Measurements from ENCODE around the gene PPARG.

The PPARG gene

GRCh38 chr3:12356175-12356574 lies 67.3 kb downstream of the PPARG start:
- Mint-ChIP-seq H3K27me3 (no peaks in the 10 kb centered on the region), H3K27ac (no peak overlapping the region), H3K36me3 (ENCODE audit: low read depth) (no peaks in the 10 kb centered on the region), H3K9me3 (no peaks in the 10 kb centered on the region), H3K4me1 (peaks cover 2% of the 10 kb centered on the region), H3K4me3 (no peak overlapping the region)
- ATAC-seq (no peak), DNase-seq (no peak)

- DNase-seq: no peak
- no peak overlapping the region for H3K4me3 Mint-ChIP-seq
- no peak for ATAC-seq
Observed at GRCh38 chr3:12356996-12357395, 68.1 kb downstream of the PPARG start.

GRCh38 chr3:12357456-12357855 lies 68.6 kb downstream of the PPARG start:
- no peak for DNase-seq
- Mint-ChIP-seq H3K4me3 (no peak overlapping the region), H3K4me1 (peaks cover under 1% of the 10 kb centered on the region), H3K27me3 (no peaks in the 10 kb centered on the region), H3K27ac (no peak overlapping the region), H3K9me3 (no peaks in the 10 kb centered on the region), H3K36me3 (ENCODE audit: low read depth) (no peaks in the 10 kb centered on the region)
- ATAC-seq: no peak

More at GRCh38 chr3:12356996-12357395, 68.1 kb downstream of the PPARG start:
- Mint-ChIP-seq H3K27me3 (no peaks in the 10 kb centered on the region), H3K4me1 (peaks cover 2% of the 10 kb centered on the region), H3K27ac (no peak overlapping the region), H3K9me3 (no peaks in the 10 kb centered on the region), H3K36me3 (ENCODE audit: low read depth) (no peaks in the 10 kb centered on the region)

- ATAC-seq: peak; percentile 40
- H3K4me1 Mint-ChIP-seq: peaks cover 9% of the 10 kb centered on the region
- H3K9me3 Mint-ChIP-seq: peaks cover 8% of the 10 kb centered on the region
- H3K27ac Mint-ChIP-seq: no peak overlapping the region
- no peaks in the 10 kb centered on the region for H3K27me3 Mint-ChIP-seq
- DNase-seq: no peak
- no peaks in the 10 kb centered on the region for H3K36me3 Mint-ChIP-seq (ENCODE audit: low read depth)
- H3K4me3 Mint-ChIP-seq: no peak overlapping the region
Observed at GRCh38 chr3:12363397-12364195, 74.7 kb downstream of the PPARG start.

- Mint-ChIP-seq H3K9me3 (peaks cover 8% of the 10 kb centered on the region), H3K36me3 (ENCODE audit: low read depth) (no peaks in the 10 kb centered on the region), H3K4me3 (no peak overlapping the region), H3K27ac (no peak overlapping the region), H3K27me3 (peaks cover 2% of the 10 kb centered on the region), H3K4me1 (peaks cover 9% of the 10 kb centered on the region)
- DNase-seq: no peak
- no peak for ATAC-seq
Observed at GRCh38 chr3:12367346-12367745, 78.5 kb downstream of the PPARG start.

- Mint-ChIP-seq H3K27me3 (peaks cover 11% of the 10 kb centered on the region), H3K4me3 (no peak overlapping the region), H3K9me3 (peaks cover 2% of the 10 kb centered on the region), H3K4me1 (peaks cover 2% of the 10 kb centered on the region), H3K27ac (no peak overlapping the region), H3K36me3 (ENCODE audit: low read depth) (no peaks in the 10 kb centered on the region)
- ATAC-seq (no peak), DNase-seq (no peak)
Observed at GRCh38 chr3:12369029-12369428, 80.2 kb downstream of the PPARG start.

- no peak for DNase-seq
- Mint-ChIP-seq H3K36me3 (ENCODE audit: low read depth) (no peaks in the 10 kb centered on the region), H3K27ac (no peak overlapping the region), H3K27me3 (peaks cover 14% of the 10 kb centered on the region), H3K4me1 (no peaks in the 10 kb centered on the region), H3K9me3 (no peaks in the 10 kb centered on the region), H3K4me3 (no peak overlapping the region)
- no peak for ATAC-seq
Observed at GRCh38 chr3:12369598-12369997, 80.7 kb downstream of the PPARG start.

GRCh38 chr3:12370758-12371157 lies 81.9 kb downstream of the PPARG start:
- Mint-ChIP-seq H3K36me3 (ENCODE audit: low read depth) (no peaks in the 10 kb centered on the region), H3K27ac (no peak overlapping the region), H3K4me1 (no peaks in the 10 kb centered on the region), H3K9me3 (no peaks in the 10 kb centered on the region), H3K4me3 (no peak overlapping the region), H3K27me3 (peaks cover 16% of the 10 kb centered on the region)
- ATAC-seq (no peak), DNase-seq (no peak)

GRCh38 chr3:12371525-12372140 lies 82.8 kb downstream of the PPARG start:
- H3K27me3 Mint-ChIP-seq: peaks cover 16% of the 10 kb centered on the region
- H3K4me3 Mint-ChIP-seq: no peak overlapping the region
- H3K36me3 Mint-ChIP-seq (ENCODE audit: low read depth): no peaks in the 10 kb centered on the region
- ATAC-seq: no peak
- no peak overlapping the region for H3K27ac Mint-ChIP-seq
- no peak for DNase-seq
- no peaks in the 10 kb centered on the region for H3K9me3 Mint-ChIP-seq
- no peaks in the 10 kb centered on the region for H3K4me1 Mint-ChIP-seq

- no peaks in the 10 kb centered on the region for H3K4me1 Mint-ChIP-seq
- peaks cover 16% of the 10 kb centered on the region for H3K27me3 Mint-ChIP-seq
- no peak for ATAC-seq
- H3K9me3 Mint-ChIP-seq: no peaks in the 10 kb centered on the region
- no peaks in the 10 kb centered on the region for H3K36me3 Mint-ChIP-seq (ENCODE audit: low read depth)
- DNase-seq: no peak
- no peak overlapping the region for H3K4me3 Mint-ChIP-seq
- H3K27ac Mint-ChIP-seq: no peak overlapping the region
Observed at GRCh38 chr3:12372741-12373280, 83.9 kb downstream of the PPARG start.

- no peak for ATAC-seq
- Mint-ChIP-seq H3K36me3 (ENCODE audit: low read depth) (no peaks in the 10 kb centered on the region), H3K27me3 (peaks cover 19% of the 10 kb centered on the region), H3K27ac (no peak overlapping the region), H3K4me1 (peaks cover 10% of the 10 kb centered on the region), H3K9me3 (no peaks in the 10 kb centered on the region), H3K4me3 (no peak overlapping the region)
- DNase-seq: no peak
Observed at GRCh38 chr3:12375572-12375971, 86.7 kb downstream of the PPARG start.

- Mint-ChIP-seq H3K27ac (no peak overlapping the region), H3K9me3 (no peaks in the 10 kb centered on the region), H3K4me3 (no peak overlapping the region), H3K27me3 (peaks cover 11% of the 10 kb centered on the region), H3K4me1 (peaks cover 19% of the 10 kb centered on the region), H3K36me3 (ENCODE audit: low read depth) (no peaks in the 10 kb centered on the region)
- DNase-seq: no peak
- no peak for ATAC-seq
Observed at GRCh38 chr3:12379640-12380429, 91.0 kb downstream of the PPARG start.

- H3K4me3 Mint-ChIP-seq: no peak overlapping the region
- H3K27me3 Mint-ChIP-seq: peaks cover 8% of the 10 kb centered on the region
- no peak for DNase-seq
- H3K36me3 Mint-ChIP-seq (ENCODE audit: low read depth): no peaks in the 10 kb centered on the region
- no peaks in the 10 kb centered on the region for H3K9me3 Mint-ChIP-seq
- peaks cover 20% of the 10 kb centered on the region for H3K4me1 Mint-ChIP-seq
- no peak overlapping the region for H3K27ac Mint-ChIP-seq
- no peak for ATAC-seq
Observed at GRCh38 chr3:12380461-12380860, 91.6 kb downstream of the PPARG start.

GRCh38 chr3:12381199-12381598 lies 92.3 kb downstream of the PPARG start:
- Mint-ChIP-seq H3K27ac (no peak overlapping the region), H3K36me3 (ENCODE audit: low read depth) (no peaks in the 10 kb centered on the region), H3K9me3 (no peaks in the 10 kb centered on the region), H3K4me3 (no peak overlapping the region), H3K4me1 (peaks cover 20% of the 10 kb centered on the region), H3K27me3 (peaks cover 11% of the 10 kb centered on the region)
- DNase-seq: no peak
- ATAC-seq: no peak
